ENCODE results near the gene MLH1.
"Not testable (repeated sequence)": the region's sequence is repeated elsewhere in the genome, so short reads cannot be mapped to it uniquely, and the experiment has no call there.

Gene MLH1

GRCh38 chr3:36993326-36994283 is at the start of gene MLH1:
Gene MLH1 (plus strand): TSS chr3:36993518. CDS start chr3:36993548, 30 bp downstream.
- DNase-seq (ENCODE audit: low read depth in 2 of 2) = peak; percentile 88 to 96

- no peak for DNase-seq (ENCODE audit: low read depth in 2 of 2)
These were observed 49.7 kb upstream of the MLH1 start for GRCh38 chr3:36943601-36944000.

GRCh38 chr3:36944012-36944640 is 49.2 kb upstream of the MLH1 start:
- peak; percentile 17 to 19 for DNase-seq (ENCODE audit: low read depth in 2 of 2)

GRCh38 chr3:36944641-36945270 is 48.6 kb upstream of the MLH1 start, which contains the start of gene TRANK1:
Gene TRANK1 (minus strand): TSS chr3:36945054. CDS start chr3:36944809, 245 bp downstream.
- peak; percentile 66 to 68 for DNase-seq (ENCODE audit: low read depth in 2 of 2)

GRCh38 chr3:36945333-36945980 is 47.9 kb upstream of the MLH1 start:
- DNase-seq (ENCODE audit: low read depth in 2 of 2) = no peak

- not testable (repeated sequence) for DNase-seq (ENCODE audit: low read depth in 2 of 2)
These were observed 45.5 kb upstream of the MLH1 start for GRCh38 chr3:36947814-36948213.

- no peak for DNase-seq (ENCODE audit: low read depth in 2 of 2)
These were observed 38.7 kb upstream of the MLH1 start for GRCh38 chr3:36954452-36955134.

- DNase-seq (ENCODE audit: low read depth in 2 of 2) = no peak
These were observed 37.2 kb upstream of the MLH1 start for GRCh38 chr3:36956155-36956554.

GRCh38 chr3:36957063-36957462 is 36.3 kb upstream of the MLH1 start:
- no peak for DNase-seq (ENCODE audit: low read depth in 2 of 2)

- DNase-seq (ENCODE audit: low read depth in 2 of 2) = no peak
These were observed 35.2 kb upstream of the MLH1 start for GRCh38 chr3:36957862-36958686.

GRCh38 chr3:36959821-36960220 is 33.5 kb upstream of the MLH1 start:
- DNase-seq (ENCODE audit: low read depth in 2 of 2) = no peak

- DNase-seq (ENCODE audit: low read depth in 2 of 2) = no peak
These were observed 32.8 kb upstream of the MLH1 start for GRCh38 chr3:36960502-36960901.

GRCh38 chr3:36963008-36963407 is 30.3 kb upstream of the MLH1 start:
- DNase-seq (ENCODE audit: low read depth in 2 of 2) = not testable (repeated sequence)

- no peak for DNase-seq (ENCODE audit: low read depth in 2 of 2)
These were observed 29.0 kb upstream of the MLH1 start for GRCh38 chr3:36964331-36964730.

GRCh38 chr3:36964817-36965216 is 28.5 kb upstream of the MLH1 start:
- no peak for DNase-seq (ENCODE audit: low read depth in 2 of 2)

- no peak for DNase-seq (ENCODE audit: low read depth in 2 of 2)
These were observed 27.9 kb upstream of the MLH1 start for GRCh38 chr3:36965440-36965839.

- DNase-seq (ENCODE audit: low read depth in 2 of 2) = no peak
These were observed 24.2 kb upstream of the MLH1 start for GRCh38 chr3:36969085-36969484.

- peak; percentile 23 to 41 for DNase-seq (ENCODE audit: low read depth in 2 of 2)
These were observed 23.5 kb upstream of the MLH1 start for GRCh38 chr3:36969540-36970432.

- DNase-seq (ENCODE audit: low read depth in 2 of 2) = no peak
These were observed 21.2 kb upstream of the MLH1 start for GRCh38 chr3:36972163-36972562.

Data from stimulated activated CD4-positive, alpha-beta T cell treated with anti-CD3 and anti-CD28 coated beads, Interleukin-15, amount 100 ng/mL, for 48 hours (primary cell).